SU-DHL-6 (cell line): Measurements from ENCODE around the gene PTDSS2.

ENCODE experiments used
- EZH2phosphoT487 ChIP-seq: fragments of 200-600 bp; sonication (generic), shearing (Covaris generic); conservative IDR thresholded peaks from 2 replicates; pipeline ENCODE4 v1.6.1; 2018; ENCODE audit warnings: mild to moderate bottlenecking, antibody characterized with exemption, low read length, moderate library complexity, mixed read lengths
- TF ChIP-seq, protein P1 (sequence below): fragments of 200-600 bp; sonication (generic); IDR thresholded peaks from one replicate; pipeline ENCODE4 v1.5.1; 2017; ENCODE audit warnings: antibody characterized with exemption, mild to moderate bottlenecking, low read length, moderate library complexity; ENCODE audit not compliant: insufficient read depth, poor library complexity, severe bottlenecking

DNA sequence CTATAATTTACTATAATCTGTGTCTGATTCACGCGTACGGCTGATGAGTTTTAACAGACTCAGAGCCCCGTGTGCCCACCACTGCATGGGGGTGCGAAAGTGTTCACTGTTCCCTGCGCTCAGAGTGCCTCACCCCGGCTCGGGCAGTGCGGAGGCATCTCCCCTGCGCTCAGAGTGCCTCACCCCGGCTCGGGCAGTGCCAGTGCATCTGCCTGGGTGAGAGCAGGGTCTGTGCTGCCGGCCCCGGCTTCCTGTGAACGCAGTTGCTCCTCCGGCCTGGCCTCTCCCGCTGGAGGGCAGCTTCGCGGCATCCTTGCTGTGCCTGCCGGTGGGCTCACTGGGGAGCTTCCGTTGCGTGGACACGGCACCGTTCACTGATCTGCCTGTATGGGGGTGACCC, 14.2 kb downstream of the PTDSS2 start:
- TF ChIP-seq, protein P1, sequence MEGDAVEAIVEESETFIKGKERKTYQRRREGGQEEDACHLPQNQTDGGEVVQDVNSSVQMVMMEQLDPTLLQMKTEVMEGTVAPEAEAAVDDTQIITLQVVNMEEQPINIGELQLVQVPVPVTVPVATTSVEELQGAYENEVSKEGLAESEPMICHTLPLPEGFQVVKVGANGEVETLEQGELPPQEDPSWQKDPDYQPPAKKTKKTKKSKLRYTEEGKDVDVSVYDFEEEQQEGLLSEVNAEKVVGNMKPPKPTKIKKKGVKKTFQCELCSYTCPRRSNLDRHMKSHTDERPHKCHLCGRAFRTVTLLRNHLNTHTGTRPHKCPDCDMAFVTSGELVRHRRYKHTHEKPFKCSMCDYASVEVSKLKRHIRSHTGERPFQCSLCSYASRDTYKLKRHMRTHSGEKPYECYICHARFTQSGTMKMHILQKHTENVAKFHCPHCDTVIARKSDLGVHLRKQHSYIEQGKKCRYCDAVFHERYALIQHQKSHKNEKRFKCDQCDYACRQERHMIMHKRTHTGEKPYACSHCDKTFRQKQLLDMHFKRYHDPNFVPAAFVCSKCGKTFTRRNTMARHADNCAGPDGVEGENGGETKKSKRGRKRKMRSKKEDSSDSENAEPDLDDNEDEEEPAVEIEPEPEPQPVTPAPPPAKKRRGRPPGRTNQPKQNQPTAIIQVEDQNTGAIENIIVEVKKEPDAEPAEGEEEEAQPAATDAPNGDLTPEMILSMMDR = no peak
- TF ChIP-seq EZH2phosphoT487 = no peak
